ENCODE measurements around the gene CTXN3. TPM values are rescaled to one million over a fixed set of nuclear protein-coding genes. Genes with fewer than 3 reads are reported as not detected.

CTXN3 gene
- total RNA-seq, 2 donors from 2014 or later = not detected

GRCh38 chr5:127650649-127651048 lies 1.8 kb downstream of the CTXN3 start:
- Histone ChIP-seq H3K27me3 (ENCODE audit: control insufficient read depth, insufficient read depth, low read length, poor library complexity, severe bottlenecking) (no peaks in the 10 kb centered on the region), H3K9me3 (ENCODE audit: control insufficient read depth, low read length) (no peaks in the 10 kb centered on the region), H3K36me3 (ENCODE audit: control insufficient read depth, insufficient read depth, low read length) (no peaks in the 10 kb centered on the region), H3K9ac (ENCODE audit: extremely low read depth, low read length, poor library complexity, severe bottlenecking) (no peak overlapping the region), H3K27ac (ENCODE audit: low read depth, low read length) (no peak overlapping the region), H3K4me3 (ENCODE audit: low read length) (no peak overlapping the region), H3K4me1 (ENCODE audit: control insufficient read depth, insufficient read depth, low read length) (peaks cover 11% of the 10 kb centered on the region)
- no peak for TF ChIP-seq CTCF (conservative IDR thresholded peaks at IDR 0.05)
- Mint-ChIP-seq H3K4me3 (no peak overlapping the region), H3K4me1 (peaks cover 25% of the 10 kb centered on the region), H3K27me3 (ENCODE audit: insufficient read depth) (no peaks in the 10 kb centered on the region), H3K27ac (no peak overlapping the region), H3K36me3 (ENCODE audit: low read depth) (no peaks in the 10 kb centered on the region), H3K9me3 (no peaks in the 10 kb centered on the region)
- WGBS, 2 experiments (ENCODE audit: insufficient coverage in 1 of 2, insufficient read length in 1 of 2) = 71 to 80% methylated on average over 1 of the region's 1 CpG
- no peak for DNase-seq

GRCh38 chr5:127652952-127653611 lies 4.2 kb downstream of the CTXN3 start:
- no peaks in the 10 kb centered on the region for H3K27me3 ChIP-seq (ENCODE audit: control insufficient read depth, insufficient read depth, low read length, poor library complexity, severe bottlenecking)
- no peak for TF ChIP-seq CTCF (conservative IDR thresholded peaks at IDR 0.05)
- DNase-seq = no peak
- no peak overlapping the region for H3K9ac ChIP-seq (ENCODE audit: extremely low read depth, low read length, poor library complexity, severe bottlenecking)
- 89 to 100% methylated on average over 2 to 7 of the region's 7 CpGs for WGBS, 2 experiments (ENCODE audit: insufficient coverage in 1 of 2, insufficient read length in 1 of 2)
- H3K4me3 Mint-ChIP-seq = no peak overlapping the region
- no peaks in the 10 kb centered on the region for H3K9me3 Mint-ChIP-seq
- peaks cover 24% of the 10 kb centered on the region for H3K4me1 Mint-ChIP-seq
- H3K36me3 Mint-ChIP-seq (ENCODE audit: low read depth) = no peaks in the 10 kb centered on the region
- H3K4me3 ChIP-seq (ENCODE audit: low read length) = no peak overlapping the region
- H3K36me3 ChIP-seq (ENCODE audit: control insufficient read depth, insufficient read depth, low read length) = no peaks in the 10 kb centered on the region
- no peaks in the 10 kb centered on the region for H3K9me3 ChIP-seq (ENCODE audit: control insufficient read depth, low read length)
- H3K27ac Mint-ChIP-seq = no peak overlapping the region
- H3K27me3 Mint-ChIP-seq (ENCODE audit: insufficient read depth) = no peaks in the 10 kb centered on the region
- peaks cover 11% of the 10 kb centered on the region for H3K4me1 ChIP-seq (ENCODE audit: control insufficient read depth, insufficient read depth, low read length)
- no peak overlapping the region for H3K27ac ChIP-seq (ENCODE audit: low read depth, low read length)

- Mint-ChIP-seq H3K4me1 (peaks cover 2% of the 10 kb centered on the region), H3K27ac (no peak overlapping the region), H3K36me3 (ENCODE audit: low read depth) (no peaks in the 10 kb centered on the region), H3K27me3 (ENCODE audit: insufficient read depth) (no peaks in the 10 kb centered on the region), H3K9me3 (no peaks in the 10 kb centered on the region), H3K4me3 (no peak overlapping the region)
- Histone ChIP-seq H3K9me3 (ENCODE audit: control insufficient read depth, low read length) (no peaks in the 10 kb centered on the region), H3K36me3 (ENCODE audit: control insufficient read depth, insufficient read depth, low read length) (no peaks in the 10 kb centered on the region), H3K27ac (ENCODE audit: low read depth, low read length) (no peak overlapping the region), H3K4me3 (ENCODE audit: low read length) (no peak overlapping the region), H3K4me1 (ENCODE audit: control insufficient read depth, insufficient read depth, low read length) (no peaks in the 10 kb centered on the region), H3K9ac (ENCODE audit: extremely low read depth, low read length, poor library complexity, severe bottlenecking) (no peak overlapping the region), H3K27me3 (ENCODE audit: control insufficient read depth, insufficient read depth, low read length, poor library complexity, severe bottlenecking) (no peaks in the 10 kb centered on the region)
- 90 to 93% methylated on average over 6 of the region's 6 CpGs for WGBS, 2 experiments (ENCODE audit: insufficient coverage in 1 of 2, insufficient read length in 1 of 2)
- no peak for TF ChIP-seq CTCF (conservative IDR thresholded peaks at IDR 0.05)
- DNase-seq = no peak
These were observed 7.9 kb downstream of the CTXN3 start for GRCh38 chr5:127656825-127657224.

Data from endodermal cell (in vitro differentiated cells).